HepG2 (cell line): ENCODE data around the gene SLC35F4. TPM values are rescaled to one million over a fixed set of nuclear protein-coding genes. Genes with fewer than 3 reads are reported as not detected.

Experiments used
- ATAC-seq: fragments of 200-7000 bp; cut with Tn5 transposase; 3 replicates; pipeline ENCODE4 v1.9.1; 2020; ENCODE audit warnings: mild to moderate bottlenecking, moderate library complexity
- BruUV-seq: library from RNA; stranded (reverse); fragments of 400-500 nt; replicated peaks from 2 replicates; lab custom pipeline; 2021; lab: Mats Ljungman, UMichigan
- CTCF ChIA-PET: fragments of 300-600 bp; formaldehyde crosslinking; extraction: SDS; loops from one replicate; lab custom pipeline; 2021; ENCODE audit warnings: low total read pairs, inconsistent platforms, low intra/inter-chr PET ratio; lab: Yijun Ruan, JAX
- POLR2A ChIA-PET: fragments of 350-600 bp; sonication (Branson Sonifier 250); formaldehyde crosslinking; loops from one replicate; lab custom pipeline; 2020; ENCODE audit warnings: antibody characterized with exemption, inconsistent platforms; lab: Yijun Ruan, JAX
- DNase-seq: peaks from one replicate; pipeline ENCODE4 v3.0.0-alpha.2; 2015; ENCODE audit warnings: low spot score
- FAIRE-seq: peaks from 3 replicates; lab custom pipeline; 2011; peaks lifted over from hg19 to GRCh38; lab: Jason Lieb, UNC
- H2AFZ ChIP-seq: one replicate; pipeline ENCODE4 v1.6.1; 2011; ENCODE audit warnings: low read length, inconsistent platforms
- H3K27ac ChIP-seq: fragments of 300-600 bp; 3 replicates; pipeline ENCODE4 v1.8.0; 2011; ENCODE audit warnings: mixed run types, mild to moderate bottlenecking, mixed read lengths, low read length, inconsistent platforms; ENCODE audit not compliant: insufficient read depth; ENCODE audit errors: extremely low read length
- H3K27me3 ChIP-seq, 2 experiments: fragments of 200-600 bp in 1 of 2; 2 replicates in 1 of 2; 3 replicates in 1 of 2; pipeline versions ENCODE4 v1.6.0 to v1.8.0; 2011; ENCODE audit warnings: low read length in 2 of 2, mild to moderate bottlenecking in 2 of 2, moderate library complexity in 2 of 2, inconsistent platforms in 1 of 2; ENCODE audit not compliant: insufficient read depth in 2 of 2, control insufficient read depth in 1 of 2
- H3K36me3 ChIP-seq, 2 experiments: fragments of 200-600 bp in 1 of 2; replicated peaks in 1 of 2; 2 replicates in 1 of 2; 3 replicates in 1 of 2; pipeline versions ENCODE4 v1.5.1 to v1.8.0; 2011; ENCODE audit warnings: low read length in 2 of 2, inconsistent platforms in 1 of 2; ENCODE audit not compliant: insufficient read depth in 2 of 2, control insufficient read depth in 1 of 2
- H3K4me1 ChIP-seq: 2 replicates; pipeline ENCODE4 v1.5.1; 2012; ENCODE audit warnings: low read length, inconsistent platforms; ENCODE audit not compliant: insufficient read depth
- H3K4me2 ChIP-seq: 2 replicates; pipeline ENCODE4 v1.6.0; 2011; ENCODE audit warnings: low read depth, low read length, inconsistent platforms
- H3K4me3 ChIP-seq, 3 experiments: fragments of 200-600 bp in 1 of 3; sonication (generic), shearing (Covaris generic) in 1 of 3; replicated peaks in 1 of 3; 2 replicates each; pipeline ENCODE4 v1.5.1; 2011 to 2016; ENCODE audit warnings: low read length in 3 of 3, inconsistent platforms in 2 of 3, low read depth in 2 of 3, mild to moderate bottlenecking in 2 of 3, control low read depth in 1 of 3, mixed read lengths in 1 of 3; ENCODE audit not compliant: insufficient read depth in 1 of 3
- H3K79me2 ChIP-seq: one replicate; pipeline ENCODE4 v1.6.1; 2011; ENCODE audit warnings: low read length, inconsistent platforms; ENCODE audit not compliant: insufficient read depth
- H3K9ac ChIP-seq: 2 replicates; pipeline ENCODE4 v1.6.0; 2011; ENCODE audit warnings: mild to moderate bottlenecking, low read depth, low read length, inconsistent platforms; ENCODE audit not compliant: insufficient read depth
- H3K9me3 ChIP-seq: 2 replicates; pipeline ENCODE4 v1.5.1; 2012; ENCODE audit warnings: mild to moderate bottlenecking, low read length
- H4K20me1 ChIP-seq: 2 replicates; pipeline ENCODE4 v1.6.0; 2011; ENCODE audit warnings: inconsistent platforms, mild to moderate bottlenecking, low read length, moderate library complexity; ENCODE audit not compliant: insufficient read depth
- ETV6 ChIP-seq: sonication (generic); formaldehyde crosslinking; conservative IDR thresholded peaks from 2 replicates; pipeline ENCODE4 v1.4.0; 2020; ENCODE audit warnings: missing genetic modification reagents
- FOXA3 ChIP-seq: IDR thresholded peaks from 2 replicates; pipeline ENCODE4 v1.6.1; 2016; ENCODE audit warnings: missing genetic modification reagents, missing compliant biosample characterization
- GFI1 ChIP-seq: sonication (generic); formaldehyde crosslinking; IDR thresholded peaks from 2 replicates; pipeline ENCODE4 v1.5.0; 2020; ENCODE audit warnings: missing genetic modification reagents, mild to moderate bottlenecking, borderline replicate concordance
- IRX3 ChIP-seq: sonication (generic); formaldehyde crosslinking; IDR thresholded peaks from 2 replicates; pipeline ENCODE4 v1.8.1; 2023; ENCODE audit warnings: mild to moderate bottlenecking, low read depth, missing genetic modification reagents, borderline replicate concordance
- KDM5A ChIP-seq: fragments of 200-600 bp; sonication (generic); IDR thresholded peaks from 2 replicates; pipeline ENCODE4 v1.7.0; 2018; ENCODE audit warnings: antibody characterized with exemption, mild to moderate bottlenecking, low read length, borderline replicate concordance
- KLF6 ChIP-seq: IDR thresholded peaks from 2 replicates; pipeline ENCODE4 v1.8.0; 2016; ENCODE audit warnings: missing biosample characterization, missing genetic modification reagents
- NBN ChIP-seq: fragments of 450-650 bp; conservative IDR thresholded peaks from 2 replicates; pipeline ENCODE4 v1.6.1; 2017
- NONO ChIP-seq, 2 experiments: fragments of 450-650 bp in 1 of 2; sonication (generic) in 1 of 2; formaldehyde crosslinking in 1 of 2; IDR thresholded peaks in 1 of 2; conservative IDR thresholded peaks in 1 of 2; 2 replicates each; pipeline versions ENCODE4 v1.6.1 to v1.8.0; 2017 to 2022; ENCODE audit warnings: mild to moderate bottlenecking in 1 of 2, missing genetic modification reagents in 1 of 2, moderate library complexity in 1 of 2
- PAF1 ChIP-seq: IDR thresholded peaks from 2 replicates; pipeline ENCODE4 v1.6.1; 2016; ENCODE audit warnings: missing genetic modification reagents, missing compliant biosample characterization
- PBX2 ChIP-seq: IDR thresholded peaks from 2 replicates; pipeline ENCODE4 v1.6.1; 2016; ENCODE audit warnings: control low read depth
- POLR2A ChIP-seq, 2 experiments: IDR thresholded peaks; 2 replicates each; pipeline ENCODE4 v1.6.1; 2011; ENCODE audit warnings: low read depth in 2 of 2, low read length in 2 of 2, mild to moderate bottlenecking in 1 of 2, moderate library complexity in 1 of 2; ENCODE audit not compliant: insufficient read depth in 1 of 2
- RARG ChIP-seq: sonication (generic); formaldehyde crosslinking; IDR thresholded peaks from 2 replicates; pipeline ENCODE4 v1.4.0; 2020; ENCODE audit warnings: low read depth, mild to moderate bottlenecking, missing genetic modification reagents
- RBFOX2 ChIP-seq: fragments of 200-400 bp; formaldehyde crosslinking; IDR thresholded peaks from 2 replicates; pipeline ENCODE4 v1.6.1; 2017; ENCODE audit warnings: low read depth, mild to moderate bottlenecking, low read length
- TBP ChIP-seq: sonication (generic); formaldehyde crosslinking; IDR thresholded peaks from 2 replicates; pipeline ENCODE4 v1.5.0; 2020; ENCODE audit warnings: missing genetic modification reagents
- ZNF121 ChIP-seq: sonication (generic); formaldehyde crosslinking; IDR thresholded peaks from 2 replicates; pipeline ENCODE4 v1.5.0; 2020; ENCODE audit warnings: mild to moderate bottlenecking, missing genetic modification reagents
- ZNF235 ChIP-seq: sonication (generic); formaldehyde crosslinking; IDR thresholded peaks from 2 replicates; pipeline ENCODE4 v1.8.1; 2023; ENCODE audit warnings: mild to moderate bottlenecking, missing genetic modification reagents, borderline replicate concordance
- ZNF577 ChIP-seq: sonication (generic); formaldehyde crosslinking; IDR thresholded peaks from 2 replicates; pipeline ENCODE4 v1.4.0; 2020; ENCODE audit warnings: mild to moderate bottlenecking, low read depth, missing genetic modification reagents, borderline replicate concordance
- ZNF891 ChIP-seq: sonication (generic); formaldehyde crosslinking; IDR thresholded peaks from 2 replicates; pipeline ENCODE4 v1.5.0; 2020; ENCODE audit warnings: mild to moderate bottlenecking, missing genetic modification reagents
- ZSCAN5A ChIP-seq: sonication (generic); formaldehyde crosslinking; IDR thresholded peaks from 2 replicates; pipeline ENCODE4 v1.8.0; 2022; ENCODE audit warnings: mild to moderate bottlenecking, missing genetic modification reagents, borderline replicate concordance
- WGBS: methylation state at CpG from one replicate; pipeline ENCODE4 v1.1.6; 2017; ENCODE audit warnings: low lambda C conversion rate; 5-methylcytosine and 5-hydroxymethylcytosine counted together
- in situ Hi-C: cut with HindIII; loops from 2 replicates; pipeline ENCODE4 v1.10.0; 2017; ENCODE audit warnings: low pct_unique_long_range_greater_than_20kb; ENCODE audit not compliant: extremely low pct_ligation_motif_present
- intact Hi-C: fragments of 100-400 bp; cut with micrococcal nuclease; formaldehyde crosslinking; loops from one replicate; pipeline ENCODE4 v1.10.0; 2022; ENCODE audit not compliant: unreplicated experiment
- polyA plus RNA-seq, 8 experiments: library from polyadenylated mRNA; depleted of rRNA in 3 of 8; stranded (reverse) in 7 of 8; unstranded in 1 of 8; fragments of >200 nt; fragmentation: Illumina TruSeq in 4 of 8; extraction: Trizol in 4 of 8; gene quantifications; 2 replicates each; pipeline versions ENCODE4 v1.2.1 to v1.2.3, GENCODE V29; 2011 to 2016; ENCODE audit warnings: low read depth in 4 of 8, missing spikeins in 1 of 8, mixed read lengths in 1 of 8; ENCODE audit not compliant: insufficient read depth in 1 of 8
- total RNA-seq, 5 experiments: library from RNA; depleted of rRNA; stranded (reverse); fragments of >200 nt; fragmentation: Illumina TruSeq; extraction: Trizol; gene quantifications; 2 replicates each; pipeline ENCODE4 v1.2.3, GENCODE V29; 2016; ENCODE audit warnings: low read depth in 1 of 5

The SLC35F4 gene
- total and polyA plus RNA-seq, 2 of the 13 experiments (the other 11 are each of a cell fraction or from before 2014, with no cell fraction given), result not detected

- ATAC-seq (no peak), DNase-seq (peak; percentile 12), FAIRE-seq (no peak)
- Histone ChIP-seq H3K27me3 (no peaks in the 10 kb centered on the region), H3K27ac (no peak overlapping the region), H3K9me3 (peaks cover 3% of the 10 kb centered on the region; the same call in 1 of the 2 replicates), H4K20me1 (no peaks in the 10 kb centered on the region), H2AFZ (no peak overlapping the region), H3K79me2 (no peaks in the 10 kb centered on the region), H3K9ac (no peak overlapping the region), H3K36me3 (no peaks in the 10 kb centered on the region), H3K4me3 (no peak overlapping the region), H3K4me2 (no peak overlapping the region), H3K4me1 (no peaks in the 10 kb centered on the region)
- ChIA-PET POLR2A (no interaction called here), CTCF (no interaction called here)
- intact Hi-C loops (loop anchor here (5.0 kb wide), 1 partner anchor 545 kb away; no protein-coding TSS in a partner anchor), in situ Hi-C loops (no loop called here)
- 0% methylated on average over 3 of the region's 3 CpGs for WGBS
- TF ChIP-seq RBFOX2, result no peak
- BruUV-seq, result no TSS peak
Observed at GRCh38 chr14:57526942-57527341, 338.9 kb downstream of the SLC35F4 start.

GRCh38 chr14:57519043-57519442 is 346.8 kb downstream of the SLC35F4 start:
- CTCF ChIA-PET, result no interaction called here
- no TSS peak for BruUV-seq
- in situ Hi-C loops (no loop called here), intact Hi-C loops (no loop called here)
- no peaks in the 10 kb centered on the region for H3K4me1 ChIP-seq
- FAIRE-seq, result no peak
- H3K36me3 ChIP-seq, result no peaks in the 10 kb centered on the region
- peak; percentile 48 for DNase-seq
- H3K27ac ChIP-seq, result no peak overlapping the region
- no peaks in the 10 kb centered on the region for H3K27me3 ChIP-seq
- POLR2A ChIA-PET, result no interaction called here
- no peak overlapping the region for H3K4me3 ChIP-seq
- H3K9ac ChIP-seq, result no peak overlapping the region
- ATAC-seq, result peak; percentile 87
- H3K79me2 ChIP-seq, result no peaks in the 10 kb centered on the region
- no peak overlapping the region for H3K4me2 ChIP-seq
- no peak overlapping the region for H2AFZ ChIP-seq
- no peaks in the 10 kb centered on the region for H4K20me1 ChIP-seq
- peaks cover 3% of the 10 kb centered on the region; the same call in 1 of the 2 replicates for H3K9me3 ChIP-seq
- TF ChIP-seq NONO (IDR thresholded peaks at IDR 0.05) (no peak), NONO (CRISPR knock-in tag; conservative IDR thresholded peaks at IDR 0.05) (no peak), POLR2A (IDR thresholded peaks at IDR 0.05; ENCODE audit: insufficient read depth in 1 of 2, low read depth in 2 of 2, low read length in 2 of 2) (no peak), NBN (no peak), ETV6 (CRISPR knock-in tag) (no peak), KLF6 (CRISPR knock-in tag) (no peak), ZNF891 (CRISPR knock-in tag) (no peak), ZSCAN5A (CRISPR knock-in tag) (no peak), ZNF121 (CRISPR knock-in tag) (no peak), ZNF235 (CRISPR knock-in tag) (no peak), TBP (CRISPR knock-in tag) (no peak), PBX2 (CRISPR knock-in tag) (0 out of 2 replicates have a peak, but pooled peaks have one; percentile 15), RARG (CRISPR knock-in tag) (no peak), GFI1 (CRISPR knock-in tag) (no peak), KDM5A (no peak), ZNF577 (CRISPR knock-in tag) (no peak), IRX3 (no peak), PAF1 (CRISPR knock-in tag) (no peak), FOXA3 (CRISPR knock-in tag) (peak; percentile 22; the same call in 1 of the 2 replicates)
